Skeletal muscle cell (primary cell): ENCODE results near the gene PARD3.

Experiments used
- DNase-seq: peaks from one replicate; pipeline ENCODE4 v3.0.0-alpha.2; 2010; ENCODE audit warnings: low read depth
- H3K4me3 ChIP-seq: 2 replicates; pipeline ENCODE4 v1.5.1; 2011; ENCODE audit warnings: low read depth, mild to moderate bottlenecking, control low read depth, low read length, moderate library complexity

PARD3 gene

DNA sequence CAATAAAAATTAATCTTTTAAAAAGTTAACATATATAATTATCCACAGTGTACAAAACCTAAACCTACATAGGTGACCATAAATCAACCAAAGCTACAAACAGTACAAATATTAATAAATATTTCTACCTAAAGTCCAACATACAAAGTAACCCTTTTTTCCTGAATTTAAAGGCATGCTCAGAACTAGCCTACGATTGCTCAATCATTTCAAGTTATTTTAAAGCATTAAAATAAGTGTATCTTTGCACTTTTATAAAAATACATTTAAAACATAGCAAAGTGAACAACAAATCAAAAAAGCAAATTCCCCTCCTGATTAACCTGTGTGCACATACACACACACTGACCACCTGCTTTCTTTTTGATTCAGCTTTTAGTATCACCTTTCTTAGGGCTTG, 202.2 kb downstream of the PARD3 start:
- no peak overlapping the region for H3K4me3 ChIP-seq
- DNase-seq = no peak

GRCh38 chr10:34612446-34612845, 202.7 kb downstream of the PARD3 start:
- DNase-seq = no peak

DNA sequence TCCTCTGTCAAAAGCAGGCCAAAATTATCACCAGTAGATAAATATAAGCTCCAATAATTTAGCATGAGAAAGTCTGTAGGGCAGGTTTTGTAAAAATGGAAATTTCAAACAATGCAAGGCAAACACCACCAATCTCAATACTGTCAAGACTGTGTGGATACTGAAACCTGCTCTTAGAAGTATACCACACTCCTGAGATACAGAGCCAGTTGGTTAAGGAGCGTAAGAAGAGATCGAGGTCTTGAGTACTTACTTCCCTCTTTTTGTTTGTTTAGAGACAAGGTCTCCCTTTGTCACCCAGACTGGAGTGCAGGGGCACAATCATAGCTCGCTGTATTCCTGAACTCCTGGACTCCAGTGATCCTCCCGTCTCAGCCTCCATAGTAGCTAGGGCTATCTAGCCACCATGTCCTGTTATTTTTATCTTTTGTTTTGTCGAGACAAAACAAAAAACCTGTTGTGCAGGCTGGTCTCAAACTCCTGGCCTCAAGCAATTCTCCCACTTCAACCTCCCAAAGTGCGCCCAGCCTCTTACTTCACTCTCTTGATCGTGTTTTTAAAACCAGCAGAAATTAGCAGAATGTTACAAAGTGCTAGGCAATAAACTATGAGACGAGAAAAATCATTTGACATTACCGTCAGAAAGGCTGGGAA, 205.7 kb downstream of the PARD3 start:
- H3K4me3 ChIP-seq = no peak overlapping the region
- DNase-seq = no peak

More at GRCh38 chr10:34612446-34612845, 202.7 kb downstream of the PARD3 start:
- no peak overlapping the region for H3K4me3 ChIP-seq

DNA sequence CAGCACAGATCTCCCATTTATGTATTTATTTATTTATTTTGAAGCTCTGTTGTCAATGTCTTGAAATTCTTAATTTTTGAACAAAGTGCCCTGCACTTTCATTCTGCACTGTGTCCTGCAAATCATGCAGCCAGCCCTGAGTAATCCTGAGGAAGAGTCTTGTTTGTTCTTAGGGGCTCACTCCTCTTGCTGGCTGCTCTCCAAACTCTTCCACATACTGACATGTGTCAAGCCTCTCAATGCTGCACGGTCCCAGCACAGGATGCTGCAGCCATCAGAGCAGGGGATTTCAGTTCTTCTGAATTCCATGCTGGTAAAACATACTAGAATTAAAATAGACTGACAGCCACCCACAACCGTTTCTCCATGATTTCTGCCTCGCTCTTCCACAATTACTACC, 207.2 kb downstream of the PARD3 start:
- DNase-seq = no peak
- H3K4me3 ChIP-seq = no peak overlapping the region

DNA sequence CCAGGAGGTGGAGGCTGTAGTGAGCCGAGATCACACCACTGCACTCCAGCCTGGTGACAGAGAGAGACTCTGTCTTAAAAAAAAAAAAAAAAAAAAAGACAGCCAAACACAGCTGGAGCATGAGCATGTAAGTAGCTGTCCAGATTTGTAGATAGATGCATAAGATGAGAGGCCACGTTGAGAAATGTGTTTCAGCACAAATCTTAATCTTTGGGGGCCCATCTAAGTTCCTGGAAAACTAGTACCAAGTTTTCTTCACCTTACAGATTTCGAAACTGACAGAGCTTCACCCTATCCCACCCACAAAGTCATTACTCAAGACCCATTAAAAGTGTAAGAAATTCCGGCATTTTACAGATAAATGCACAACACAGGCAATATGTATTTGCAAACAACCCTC, 208.2 kb downstream of the PARD3 start:
- no peak overlapping the region for H3K4me3 ChIP-seq
- DNase-seq = no peak

GRCh38 chr10:34602478-34602877, 212.6 kb downstream of the PARD3 start:
- DNase-seq = no peak
- no peak overlapping the region for H3K4me3 ChIP-seq

- no peak for DNase-seq
- H3K4me3 ChIP-seq = no peak overlapping the region
Measured at GRCh38 chr10:34601691-34602090, 213.4 kb downstream of the PARD3 start.

DNA sequence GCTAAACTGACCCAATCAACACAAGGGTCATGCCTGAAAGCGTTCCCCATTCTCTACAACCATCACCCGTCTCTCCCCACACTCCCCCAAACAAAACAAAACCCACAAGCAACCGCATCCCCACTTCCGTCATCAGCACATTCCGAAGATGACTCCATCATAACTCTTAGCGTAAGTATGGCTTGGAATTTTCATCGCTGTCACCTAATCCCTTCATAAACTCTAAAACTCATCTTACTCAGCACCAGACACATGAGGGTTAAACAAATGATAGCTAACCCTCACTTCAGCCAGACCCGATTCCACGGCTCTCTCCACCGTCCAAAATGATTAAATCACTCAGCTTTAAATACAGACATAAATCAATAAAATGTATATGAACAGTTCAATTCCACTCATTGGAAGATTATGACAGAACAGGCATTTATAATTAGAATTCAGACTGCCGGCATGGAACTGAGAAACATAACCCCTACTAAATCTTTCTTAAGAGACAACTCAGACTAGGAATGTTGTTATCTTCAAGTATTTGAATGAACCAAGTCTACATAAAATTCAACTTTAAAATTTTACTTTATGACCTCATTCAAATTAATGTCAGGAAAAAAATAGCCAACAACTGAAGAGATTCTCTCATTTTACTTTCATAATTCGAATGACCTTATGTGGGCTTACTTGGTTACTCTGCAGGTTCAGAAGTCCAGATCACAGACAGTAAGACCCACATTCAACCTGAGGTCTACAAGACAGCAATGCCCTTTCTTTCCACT, 215.9 kb downstream of the PARD3 start:
- DNase-seq = peak; percentile 38
- no peak overlapping the region for H3K4me3 ChIP-seq

- DNase-seq = no peak
- no peak overlapping the region for H3K4me3 ChIP-seq
Measured at GRCh38 chr10:34596351-34596750, 218.7 kb downstream of the PARD3 start.

GRCh38 chr10:34593930-34594329, 221.2 kb downstream of the PARD3 start:
- no peak overlapping the region for H3K4me3 ChIP-seq
- no peak for DNase-seq

- DNase-seq = no peak
- no peak overlapping the region for H3K4me3 ChIP-seq
Measured at GRCh38 chr10:34593374-34593890, 221.7 kb downstream of the PARD3 start.

DNA sequence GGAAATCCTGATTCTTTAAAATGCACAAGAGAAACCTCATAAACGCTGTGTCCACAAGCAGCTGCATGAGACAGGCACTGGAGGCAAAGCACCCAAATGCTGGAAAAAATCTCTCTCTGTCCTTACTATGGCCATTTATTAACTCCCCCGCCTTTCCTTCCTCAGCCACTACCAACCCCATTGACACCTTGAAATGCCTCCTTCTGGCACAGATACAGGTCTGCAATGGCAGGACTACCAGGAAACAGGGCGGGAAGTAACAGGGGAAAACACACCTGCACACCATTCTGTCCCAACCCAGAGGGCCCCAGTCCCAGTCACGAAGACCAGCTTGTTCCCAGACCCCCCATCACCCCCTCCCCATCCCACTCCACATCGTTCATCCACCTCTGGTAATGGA, 224.3 kb downstream of the PARD3 start:
- no peak for DNase-seq
- no peak overlapping the region for H3K4me3 ChIP-seq

DNA sequence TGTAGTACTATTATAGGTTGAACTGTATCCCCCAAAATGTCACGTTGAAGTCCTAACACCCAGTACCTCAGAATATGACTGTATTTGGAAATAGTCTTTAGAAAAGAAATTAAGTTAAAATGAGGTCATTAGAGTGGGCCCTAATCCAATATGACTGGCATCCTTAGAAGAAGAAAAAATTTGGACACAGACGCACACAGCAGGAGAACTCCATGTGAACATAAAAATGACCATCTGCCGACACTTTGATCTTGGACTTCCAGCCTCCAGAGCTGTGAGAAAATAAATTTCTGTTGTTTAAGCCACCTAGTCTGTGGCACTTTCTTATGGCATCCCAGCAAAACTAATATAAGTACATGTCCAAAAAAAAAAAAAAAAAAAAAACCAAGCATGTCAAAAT, 225.8 kb downstream of the PARD3 start:
- H3K4me3 ChIP-seq = no peak overlapping the region
- no peak for DNase-seq

DNA sequence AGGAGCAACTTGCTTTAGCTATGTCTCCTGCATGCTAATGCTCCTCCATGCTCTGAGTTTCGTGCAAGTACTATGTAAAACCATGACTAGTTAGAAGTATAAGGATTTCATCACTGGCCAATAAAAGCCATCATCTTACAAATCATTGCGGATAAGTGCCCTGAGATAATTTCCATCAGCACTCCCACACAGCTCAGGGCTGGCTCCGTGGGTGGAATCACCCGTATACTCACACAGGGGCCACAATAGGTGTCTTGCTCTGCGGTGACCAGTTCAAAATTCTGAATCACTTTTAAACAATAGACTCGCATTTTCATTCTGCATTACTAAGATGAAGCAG, 227.4 kb downstream of the PARD3 start:
- no peak for DNase-seq
- H3K4me3 ChIP-seq = no peak overlapping the region

DNA sequence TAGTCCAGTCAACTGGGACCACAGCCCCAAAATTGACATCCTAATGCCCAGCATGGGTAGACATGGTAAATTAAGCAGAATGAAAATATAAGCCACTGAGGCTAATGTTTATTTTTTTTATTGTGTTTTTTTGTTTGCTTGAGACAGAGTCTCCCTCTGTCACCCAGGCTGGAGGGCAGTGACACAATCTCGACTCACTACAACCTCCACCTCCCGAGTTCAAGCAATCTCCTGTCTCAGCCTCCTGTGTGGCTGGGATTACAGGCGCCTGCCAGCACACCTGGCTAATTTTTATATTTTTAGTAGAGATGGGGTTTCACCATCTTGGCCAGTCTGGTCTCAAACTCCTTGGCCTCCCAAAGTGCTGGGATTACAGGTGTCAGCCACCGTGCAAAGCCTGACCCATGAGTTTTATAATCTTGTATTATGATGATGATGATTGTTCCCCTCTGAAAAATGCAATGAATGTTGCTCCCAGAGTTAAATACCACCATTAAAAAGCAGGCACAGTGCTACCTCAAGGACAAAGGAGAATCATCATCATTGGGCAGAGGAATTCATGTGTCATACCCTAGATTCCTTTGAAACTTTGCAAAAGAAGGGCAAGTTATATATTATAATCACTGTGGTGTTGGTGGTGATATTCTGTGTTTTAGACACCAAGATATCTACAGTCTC, 228.0 kb downstream of the PARD3 start:
- no peak overlapping the region for H3K4me3 ChIP-seq
- no peak for DNase-seq

DNA sequence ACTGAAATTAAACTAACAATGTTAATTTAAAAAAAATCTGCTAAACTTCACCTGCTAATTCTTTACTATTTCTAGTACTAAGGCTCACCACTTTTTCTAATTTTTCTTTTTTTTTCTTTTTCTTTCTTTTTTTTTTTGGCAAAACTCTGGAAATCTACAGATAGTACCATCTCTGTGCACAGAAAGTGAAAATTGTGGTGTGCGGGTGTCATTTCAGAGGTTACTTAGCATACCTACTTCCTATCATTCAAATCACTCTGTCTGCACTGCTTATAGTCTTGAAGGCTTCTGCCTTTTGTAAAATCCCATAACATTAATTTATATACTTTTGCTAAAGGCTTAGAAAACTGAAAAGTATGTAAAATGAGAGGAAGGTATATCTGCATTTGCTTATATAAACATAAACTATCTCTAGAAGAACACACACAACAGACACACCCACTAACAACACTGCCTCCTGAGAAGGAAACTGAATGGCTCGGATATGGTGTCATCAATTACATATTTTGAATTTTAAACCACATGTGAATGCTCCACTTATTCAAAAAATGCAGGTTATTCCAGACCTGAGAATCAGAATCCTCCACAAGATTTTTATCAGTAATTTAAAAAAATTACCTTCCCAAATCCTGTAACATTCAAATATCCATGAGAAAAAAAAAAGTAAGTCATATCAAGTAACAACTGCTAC, 229.5 kb downstream of the PARD3 start:
- H3K4me3 ChIP-seq = no peak overlapping the region
- DNase-seq = no peak

DNA sequence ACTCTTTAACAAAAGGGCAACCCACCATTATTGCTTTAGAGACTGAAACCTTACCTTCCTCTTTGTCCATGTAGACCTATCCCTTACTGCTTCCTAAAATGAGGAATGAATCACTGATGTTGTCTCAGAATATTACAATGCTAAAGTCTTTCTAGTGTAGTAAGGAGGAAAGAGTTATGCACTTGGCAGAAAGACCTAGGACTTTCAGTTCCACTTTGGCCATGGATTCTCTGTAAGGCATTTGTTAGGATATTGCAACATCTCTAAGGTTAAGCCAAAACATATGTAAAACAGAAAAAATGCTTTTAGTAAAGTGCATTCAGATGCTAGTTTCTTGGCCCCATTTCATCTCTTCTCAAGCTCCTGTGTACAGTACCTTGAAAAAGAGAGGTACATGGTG, 230.9 kb downstream of the PARD3 start:
- peak; percentile 87 for DNase-seq
- no peak overlapping the region for H3K4me3 ChIP-seq

GRCh38 chr10:34581801-34582532, 233.1 kb downstream of the PARD3 start:
- DNase-seq = peak; percentile 39
- H3K4me3 ChIP-seq = no peak overlapping the region

GRCh38 chr10:34580643-34581042, 234.5 kb downstream of the PARD3 start:
- no peak overlapping the region for H3K4me3 ChIP-seq
- DNase-seq = peak; percentile 72
